HG03558 (cell line): ENCODE measurements around the gene RPS6KA2.

Experiments
- ATAC-seq: cut with Tn5 transposase; IDR thresholded peaks from one replicate; pipeline ENCODE4 v1.9.1; 2021; ENCODE audit warnings: moderate number of reproducible peaks; ENCODE audit not compliant: unreplicated experiment; ENCODE audit errors: extremely low read depth

The RPS6KA2 gene

DNA sequence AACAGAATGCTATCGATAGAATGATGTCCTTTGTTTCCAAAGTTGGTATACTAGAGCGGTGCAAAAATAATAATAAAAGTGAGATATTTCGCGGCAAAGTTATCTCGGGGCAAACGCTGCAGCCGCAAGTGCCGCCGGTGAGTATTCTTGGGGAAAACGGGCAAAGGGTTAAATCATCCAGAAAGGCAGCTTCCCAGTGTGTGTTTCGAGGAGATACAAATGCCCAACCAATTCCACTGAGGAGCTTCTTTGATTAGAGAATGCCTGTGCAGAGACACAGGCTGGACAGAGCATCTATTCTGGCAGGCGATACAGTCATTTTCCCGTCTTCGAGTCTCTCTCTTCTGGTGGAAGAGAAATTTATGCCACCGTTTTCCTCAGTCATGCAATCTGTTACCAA lies 186.3 kb downstream of the RPS6KA2 start:
- ATAC-seq = no peak

DNA sequence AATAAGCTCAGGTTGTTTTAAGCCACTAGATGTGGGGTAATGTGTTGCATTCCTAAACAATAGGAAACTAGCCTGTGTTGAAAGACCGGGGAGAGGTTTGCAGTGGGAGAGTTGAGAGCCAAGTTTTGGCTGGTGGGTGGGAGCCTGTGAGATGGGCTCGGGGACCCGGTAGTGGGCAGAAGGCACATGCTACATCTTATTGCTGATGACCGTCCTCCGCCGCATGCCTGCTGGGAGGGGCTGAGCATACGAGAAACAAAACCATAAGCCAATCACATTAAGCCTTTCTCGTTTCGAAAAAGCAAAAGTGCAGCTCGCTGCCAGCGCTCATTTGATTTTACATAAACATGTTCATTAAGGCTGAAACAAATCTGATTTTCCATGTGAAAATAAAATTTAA lies 186.9 kb downstream of the RPS6KA2 start:
- ATAC-seq = no peak

DNA sequence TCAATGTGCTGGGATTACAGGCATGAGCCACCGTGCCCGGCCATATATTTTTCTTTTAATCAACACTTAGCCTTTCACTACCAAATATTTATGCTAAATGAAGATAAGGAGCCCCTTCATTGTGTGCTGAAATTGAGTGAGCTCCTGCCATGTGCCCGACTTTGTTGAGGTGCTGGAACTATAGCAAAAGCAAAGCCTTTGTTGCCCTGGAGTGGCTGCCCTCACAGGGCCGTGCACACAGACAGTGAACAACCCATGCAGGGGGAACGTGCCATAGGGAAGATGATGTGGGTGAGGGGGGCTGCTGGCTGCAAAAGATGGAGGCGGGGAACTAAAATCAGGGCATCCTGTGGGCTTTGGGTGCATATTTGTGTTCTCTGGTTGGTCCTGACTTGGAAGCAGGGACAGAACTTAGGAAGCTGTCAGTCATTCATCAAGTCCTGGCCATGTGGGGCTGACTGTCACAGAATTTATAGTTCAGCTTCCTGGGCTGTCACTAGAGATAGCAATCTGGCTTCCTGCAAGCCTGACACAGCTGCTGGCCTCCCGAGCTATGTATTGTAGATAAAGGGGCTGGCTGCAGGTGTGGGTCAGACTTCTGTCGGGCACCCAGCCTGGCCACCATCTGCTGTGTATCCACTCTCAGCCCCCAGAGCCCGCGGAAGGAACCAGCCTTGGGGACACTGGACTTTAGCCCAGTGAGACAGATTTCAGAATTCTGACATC lies 187.5 kb downstream of the RPS6KA2 start:
- ATAC-seq = no peak

DNA sequence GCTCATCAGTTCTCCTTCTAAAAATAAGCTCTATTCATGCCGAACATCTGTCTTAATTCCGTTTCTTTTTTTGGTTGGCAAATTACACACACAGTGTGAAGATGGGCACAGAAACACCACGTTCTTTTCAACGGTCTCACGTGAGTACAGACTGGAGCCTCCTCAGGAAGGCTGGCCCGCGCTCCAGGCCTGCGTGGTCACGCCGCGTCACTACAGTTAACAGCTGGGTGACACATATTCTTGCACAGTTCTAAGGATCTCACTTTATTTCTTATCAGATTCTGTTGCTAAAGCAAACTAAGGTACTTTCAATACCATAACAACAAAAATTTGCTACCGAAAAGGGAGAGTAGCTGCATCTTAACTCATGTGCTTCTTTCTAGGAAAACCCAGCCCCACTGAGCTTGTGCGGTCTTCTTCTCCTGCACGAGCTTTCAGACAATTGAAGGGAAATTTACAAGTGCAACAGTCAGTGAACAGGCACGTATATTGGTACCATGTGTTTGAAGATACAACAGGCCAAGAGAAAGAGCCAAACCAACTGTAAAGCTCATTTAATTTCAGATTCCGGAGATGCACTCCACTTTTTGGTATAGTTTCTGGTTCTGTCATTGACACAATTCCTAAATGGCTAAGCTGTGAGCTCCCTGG lies 188.7 kb downstream of the RPS6KA2 start:
- no peak for ATAC-seq

DNA sequence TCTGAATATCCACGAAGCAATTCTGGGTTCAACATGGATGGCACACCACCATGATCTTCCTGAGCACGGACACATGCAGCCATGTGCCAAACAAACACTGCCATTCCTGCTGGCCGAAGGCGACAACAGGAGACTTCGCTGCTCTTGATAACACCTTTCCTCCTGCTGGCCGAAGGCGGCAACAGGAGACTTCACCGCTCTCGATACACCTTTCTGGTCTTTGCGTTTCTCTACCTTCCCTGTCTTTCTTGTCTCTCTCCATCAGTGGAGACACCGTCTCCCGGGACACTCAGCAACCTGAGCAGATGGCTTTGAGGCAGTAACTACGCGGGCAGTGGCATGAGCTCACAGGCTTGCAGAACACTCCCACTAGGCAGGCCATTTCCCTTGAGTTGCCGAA lies 189.4 kb downstream of the RPS6KA2 start:
- ATAC-seq = no peak

DNA sequence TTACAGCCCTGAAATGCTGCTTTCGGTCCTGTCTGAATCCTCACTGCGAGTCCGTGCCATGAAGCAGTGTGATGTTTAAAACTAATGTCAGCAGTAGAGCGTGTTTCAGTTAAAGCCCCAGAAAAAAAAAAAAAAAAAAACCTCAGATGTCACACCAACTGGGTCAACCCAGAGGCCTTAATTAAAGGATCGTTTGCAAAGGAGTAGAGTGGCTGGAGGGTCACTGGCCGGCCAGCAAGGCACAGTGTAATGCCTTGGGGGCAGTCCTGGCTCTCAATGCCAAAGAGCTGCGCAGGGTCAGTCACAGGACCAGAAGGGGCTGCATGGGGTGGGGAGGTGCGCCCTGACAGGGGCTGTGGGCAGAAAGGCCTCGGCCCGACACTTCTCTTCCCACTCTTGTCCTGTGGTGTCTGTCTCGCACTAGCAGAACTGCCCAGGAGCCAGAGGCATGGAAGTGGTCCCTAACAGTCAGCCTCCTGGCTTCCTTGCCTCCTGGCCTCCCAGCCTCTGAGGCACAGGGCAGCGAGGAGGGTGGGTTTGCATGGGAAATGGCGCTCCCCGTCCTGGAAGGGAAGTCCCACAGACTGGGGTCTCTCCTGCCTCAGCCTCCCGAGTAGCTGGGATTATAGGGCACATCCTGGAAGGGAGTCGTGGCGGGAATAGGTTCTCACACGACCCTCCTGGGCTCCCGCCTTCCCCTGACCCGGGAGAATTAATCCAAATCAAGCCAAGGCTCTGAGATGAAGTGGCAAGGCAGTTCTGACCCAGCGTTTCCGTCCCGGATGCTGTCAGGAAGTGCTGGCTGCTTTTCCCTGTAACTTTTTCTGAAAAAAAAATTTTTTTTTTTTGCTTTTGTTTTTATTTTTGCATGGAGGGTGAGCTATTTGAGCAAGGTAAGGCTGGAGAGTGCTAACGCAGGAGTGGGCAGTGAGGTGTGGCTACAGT lies 190.6 kb downstream of the RPS6KA2 start:
- ATAC-seq = no peak

DNA sequence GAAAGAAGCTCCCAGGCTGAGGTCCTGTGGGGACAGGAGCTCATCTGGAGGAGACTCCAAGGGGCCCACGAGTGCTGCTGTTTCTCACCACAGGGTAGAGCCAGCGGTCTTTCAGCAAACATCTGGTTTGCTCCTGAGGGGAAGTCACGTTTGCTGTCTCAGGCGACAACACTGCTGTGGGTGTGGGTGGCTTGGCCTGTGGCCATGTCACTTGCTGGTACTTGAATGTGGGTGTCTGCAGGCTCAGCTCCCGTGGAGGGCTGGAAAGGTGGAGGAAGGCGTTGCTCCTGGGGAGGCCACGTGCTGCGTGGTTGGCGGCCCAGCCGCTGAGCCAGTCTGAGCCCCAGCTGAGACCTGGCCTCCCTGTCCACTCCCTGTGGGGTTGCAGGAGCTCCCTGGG lies 191.5 kb downstream of the RPS6KA2 start:
- ATAC-seq = no peak

DNA sequence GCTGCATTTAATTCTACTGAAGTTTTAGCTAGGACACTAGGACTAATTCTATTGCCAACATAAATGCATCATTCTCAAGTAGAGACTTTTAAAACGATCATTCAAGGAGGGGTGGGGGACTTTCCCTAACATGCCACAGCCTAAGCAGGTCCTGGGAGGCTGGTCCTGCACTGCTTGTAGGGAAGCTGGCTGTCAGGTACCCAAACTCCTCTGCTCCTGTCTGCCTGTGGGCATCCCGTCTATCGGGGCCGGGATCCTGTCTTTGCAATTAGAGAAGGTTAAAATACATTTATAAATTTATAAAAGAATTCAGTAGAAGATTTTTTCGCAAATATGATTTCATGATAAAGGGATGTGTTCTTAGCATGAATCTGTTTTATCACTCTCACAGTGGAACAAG lies 192.7 kb downstream of the RPS6KA2 start:
- no peak for ATAC-seq

DNA sequence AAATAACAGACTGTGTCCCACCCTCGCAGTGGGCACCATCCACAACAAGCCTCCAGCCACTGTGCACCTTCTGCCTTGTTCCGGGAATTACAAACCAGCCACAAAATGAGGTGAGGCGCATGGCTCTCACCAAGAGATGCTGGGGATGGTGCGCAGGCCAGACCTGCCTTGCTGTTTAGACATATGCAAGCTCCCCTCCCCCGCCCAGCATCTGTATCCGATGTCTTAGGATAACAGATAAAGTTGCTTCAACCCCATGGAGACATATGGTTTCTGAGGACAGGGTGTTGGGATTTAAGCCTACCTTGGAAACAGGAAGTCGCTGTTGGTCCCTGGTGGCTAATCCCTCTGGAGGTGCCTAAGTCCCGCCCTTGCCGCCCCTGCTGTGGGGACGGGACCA lies 194.0 kb downstream of the RPS6KA2 start:
- no peak for ATAC-seq

DNA sequence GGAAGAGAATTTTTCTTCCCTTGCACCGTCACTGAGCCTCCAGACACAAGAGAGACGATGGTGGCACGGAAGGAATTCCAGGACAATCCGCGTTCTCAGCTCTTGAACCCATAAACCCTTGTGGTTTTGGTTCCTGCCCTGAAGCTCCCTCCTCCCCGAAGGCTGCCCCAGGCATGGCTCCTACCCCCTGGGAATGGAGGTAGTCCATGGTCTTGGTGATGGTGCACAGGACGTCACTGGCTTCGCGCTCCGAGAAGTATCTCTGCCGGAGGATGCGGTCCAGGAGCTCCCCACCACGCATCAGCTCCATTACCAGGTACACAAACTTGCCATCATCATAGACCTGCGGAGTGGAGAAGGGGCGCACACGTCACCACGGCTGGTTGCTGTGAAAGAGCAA lies 196.8 kb downstream of the RPS6KA2 start:
- no peak for ATAC-seq

DNA sequence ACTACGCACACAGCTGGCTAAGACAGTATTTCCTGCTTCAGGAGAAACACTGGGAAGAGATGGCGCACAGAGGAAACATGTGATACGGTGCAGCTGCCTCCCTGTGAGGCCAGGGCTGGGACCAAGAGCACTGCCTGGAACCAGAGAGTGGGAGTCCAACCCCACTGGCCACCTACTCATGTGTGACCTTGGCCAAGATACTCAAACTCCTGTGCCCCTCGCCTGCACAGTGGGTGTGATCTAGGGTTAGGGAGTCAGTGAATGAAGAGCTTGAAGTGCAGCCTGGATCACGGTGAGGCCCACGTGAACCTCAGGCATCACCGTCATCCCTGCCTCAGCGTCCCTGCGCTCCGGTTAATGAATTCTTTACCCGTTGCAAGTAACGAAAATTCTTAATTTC lies 202.6 kb downstream of the RPS6KA2 start:
- no peak for ATAC-seq

DNA sequence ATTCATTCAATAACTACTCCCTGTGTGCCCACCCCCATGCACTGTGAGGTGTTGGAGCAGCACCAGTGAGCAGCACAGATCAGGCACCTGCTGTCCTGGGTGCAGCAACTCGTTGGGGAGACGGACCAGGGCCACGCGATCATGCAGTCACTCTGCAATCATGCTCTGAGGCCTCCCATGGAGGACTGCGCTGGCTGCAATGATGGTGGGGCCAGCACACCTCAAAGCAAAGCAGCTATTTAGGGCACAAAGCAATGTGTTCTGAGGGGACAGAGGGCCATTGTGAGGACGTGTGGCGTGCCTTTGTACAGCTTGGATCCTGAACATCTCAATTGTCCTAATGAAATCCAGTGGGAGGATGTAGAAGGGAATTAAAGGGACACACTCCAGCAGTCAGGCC lies 203.3 kb downstream of the RPS6KA2 start:
- ATAC-seq = no peak

DNA sequence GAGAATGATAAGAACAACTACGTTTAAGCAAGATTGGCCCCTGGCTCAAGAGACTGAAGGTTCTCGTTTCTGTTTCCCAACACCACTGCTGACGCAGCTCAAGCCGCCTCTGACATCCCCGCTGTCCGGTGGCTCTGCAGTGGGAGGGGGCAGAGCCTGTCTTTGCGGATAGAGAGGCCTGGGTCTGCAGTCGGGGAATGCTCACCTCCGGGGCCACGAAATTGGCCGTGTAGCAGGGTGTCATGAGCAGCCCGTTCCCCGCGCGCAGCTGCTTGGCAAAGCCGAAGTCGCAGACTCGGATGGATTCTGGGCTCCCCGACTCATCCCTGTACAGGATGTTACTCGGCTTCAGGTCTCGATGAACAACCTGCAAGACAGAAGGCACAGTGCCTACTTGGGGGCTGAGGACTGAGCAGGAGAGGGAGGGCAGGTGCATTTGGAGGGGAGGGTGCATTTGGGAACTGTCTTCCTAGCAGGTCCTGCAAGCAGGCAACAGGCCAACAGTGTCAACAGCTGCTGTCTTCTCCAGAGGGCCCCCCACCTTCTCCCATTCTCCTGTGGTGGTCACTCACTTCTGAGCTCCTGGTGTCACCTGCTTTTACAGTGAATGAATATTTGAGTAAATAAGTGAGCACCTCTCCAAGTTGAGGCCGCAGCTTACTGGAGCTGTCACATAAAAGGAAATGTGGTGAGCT lies 203.9 kb downstream of the RPS6KA2 start:
- ATAC-seq = no peak

DNA sequence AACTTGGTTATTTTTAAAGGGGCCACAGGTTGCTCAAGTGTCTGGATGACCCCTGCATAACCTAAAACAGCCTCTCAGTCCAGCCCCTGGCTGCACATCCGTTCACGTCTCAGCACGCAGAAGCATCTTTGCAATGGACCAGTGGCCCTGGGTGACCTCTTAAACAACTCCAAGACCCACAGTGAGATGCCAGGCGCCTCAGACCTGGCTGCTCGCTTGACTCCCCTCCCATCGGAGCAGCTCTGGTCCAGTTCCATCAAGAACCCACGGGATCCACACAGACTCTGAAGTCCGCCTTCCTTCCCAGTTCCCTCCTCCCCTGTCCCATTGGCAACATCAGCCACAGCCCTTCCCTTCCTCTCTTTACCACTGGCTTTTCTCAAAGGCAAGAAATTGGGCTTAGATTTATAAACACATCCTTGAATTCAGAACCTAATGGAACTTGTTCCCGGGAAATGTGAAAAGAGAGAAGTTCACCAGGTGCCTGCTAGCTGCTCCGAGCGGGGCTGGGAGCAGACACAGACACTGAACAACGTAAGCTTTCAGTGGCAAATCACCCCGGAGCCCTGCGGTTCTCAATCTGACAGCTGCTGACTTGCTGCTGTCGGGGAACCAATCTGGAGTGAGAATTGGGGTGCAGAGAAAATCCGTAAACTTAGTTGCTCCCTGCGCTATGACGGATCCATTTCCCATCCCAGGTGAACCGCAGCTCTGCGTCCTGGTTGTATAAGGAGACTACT lies 204.7 kb downstream of the RPS6KA2 start:
- ATAC-seq = no peak

DNA sequence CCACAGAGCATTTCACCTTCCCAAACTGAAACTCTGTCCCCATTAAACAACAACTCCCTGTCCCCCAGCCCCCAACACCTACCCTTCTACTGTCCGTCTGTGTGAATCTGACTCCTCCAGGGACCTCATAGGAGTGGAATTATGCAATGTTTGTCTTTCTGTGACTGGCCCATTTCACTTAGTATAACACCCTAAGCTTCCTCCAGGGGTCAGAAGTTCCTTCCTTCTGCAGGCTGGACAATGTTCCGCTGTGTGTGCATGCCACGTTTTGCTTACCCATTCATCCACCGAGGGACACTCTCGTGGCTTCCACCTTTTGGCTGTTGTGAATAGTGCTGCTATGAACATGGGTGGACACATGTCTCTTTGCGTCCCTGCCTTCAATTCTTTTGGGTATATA lies 206.7 kb downstream of the RPS6KA2 start:
- ATAC-seq = no peak

DNA sequence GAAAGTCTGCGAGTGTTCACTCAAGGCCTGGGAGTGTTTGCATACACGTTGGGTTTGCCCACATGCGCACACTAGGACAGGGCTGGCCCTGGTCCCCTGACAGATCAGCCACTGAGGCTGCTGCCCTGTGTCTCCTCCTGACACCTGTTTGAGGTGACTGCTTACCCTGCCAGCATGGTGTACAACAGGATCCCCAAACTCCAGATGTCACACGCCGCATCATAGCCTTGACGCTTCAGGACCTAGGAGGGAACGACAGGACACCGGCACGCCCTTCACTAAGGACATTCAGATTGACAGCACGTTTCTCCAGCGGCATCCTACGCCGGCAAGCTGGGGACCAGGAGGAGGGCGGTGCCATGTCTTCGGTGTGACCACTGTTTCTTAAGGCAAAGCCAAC lies 207.3 kb downstream of the RPS6KA2 start:
- ATAC-seq = no peak

DNA sequence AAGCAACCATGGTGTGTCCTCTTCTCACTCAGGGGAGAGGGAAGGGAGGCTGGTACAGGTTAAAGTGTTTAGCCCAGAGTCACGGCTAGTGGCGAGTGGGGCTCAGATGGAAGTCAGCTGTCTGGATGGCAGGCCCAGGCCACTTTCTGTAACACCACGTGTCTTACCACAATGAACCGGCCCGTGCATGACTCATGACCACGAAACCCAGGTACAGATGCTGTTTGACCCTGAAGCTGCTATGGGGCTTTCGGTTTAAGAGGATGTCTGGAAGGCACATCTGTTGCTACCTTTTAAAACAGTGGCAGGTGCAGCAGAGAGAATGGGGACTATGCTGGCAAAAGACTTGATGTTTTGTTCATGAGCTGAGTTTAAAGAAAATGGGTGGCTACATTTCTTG lies 207.8 kb downstream of the RPS6KA2 start:
- peak; percentile 97 for ATAC-seq

DNA sequence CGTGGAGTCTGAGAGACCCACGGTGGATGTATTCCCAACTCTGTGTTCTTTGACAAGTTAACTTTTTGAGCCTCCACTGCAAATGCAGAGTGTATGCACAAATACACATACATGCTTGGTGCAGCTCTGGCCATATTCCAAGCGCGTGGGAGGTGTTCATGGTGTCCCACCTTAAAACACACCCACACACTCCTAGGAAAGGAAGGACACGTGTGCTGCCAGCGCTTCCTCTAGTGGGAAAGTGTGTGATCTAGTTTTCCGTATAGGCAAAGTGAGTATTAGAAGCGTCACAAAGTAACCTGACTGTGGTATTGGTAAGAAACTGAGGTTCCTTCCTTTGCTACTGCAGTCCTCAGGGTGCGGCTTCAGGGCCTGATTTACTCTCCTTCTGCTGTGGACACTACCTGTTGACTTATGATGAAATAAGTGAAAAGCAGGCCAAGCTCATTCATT lies 208.3 kb downstream of the RPS6KA2 start:
- ATAC-seq = no peak

DNA sequence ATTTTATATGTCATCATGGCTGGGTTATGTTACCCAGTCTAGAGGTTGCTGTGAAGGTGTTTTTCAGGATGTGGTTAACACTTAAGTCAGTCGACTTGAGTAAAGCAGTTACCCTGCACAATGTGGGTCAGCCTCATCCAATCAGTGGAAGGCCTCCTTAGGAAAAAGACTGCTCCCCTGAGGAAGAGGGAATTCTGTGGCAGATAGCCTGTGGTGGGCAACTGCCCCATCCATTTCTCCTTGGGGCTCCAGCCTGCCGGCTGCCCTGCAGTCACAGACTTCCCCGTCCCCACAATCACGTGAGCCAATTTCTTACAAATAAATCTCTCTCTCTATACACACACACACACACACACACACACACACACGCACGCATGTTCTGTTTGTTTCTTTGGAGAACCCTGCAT lies 209.8 kb downstream of the RPS6KA2 start:
- peak; percentile 30 for ATAC-seq

DNA sequence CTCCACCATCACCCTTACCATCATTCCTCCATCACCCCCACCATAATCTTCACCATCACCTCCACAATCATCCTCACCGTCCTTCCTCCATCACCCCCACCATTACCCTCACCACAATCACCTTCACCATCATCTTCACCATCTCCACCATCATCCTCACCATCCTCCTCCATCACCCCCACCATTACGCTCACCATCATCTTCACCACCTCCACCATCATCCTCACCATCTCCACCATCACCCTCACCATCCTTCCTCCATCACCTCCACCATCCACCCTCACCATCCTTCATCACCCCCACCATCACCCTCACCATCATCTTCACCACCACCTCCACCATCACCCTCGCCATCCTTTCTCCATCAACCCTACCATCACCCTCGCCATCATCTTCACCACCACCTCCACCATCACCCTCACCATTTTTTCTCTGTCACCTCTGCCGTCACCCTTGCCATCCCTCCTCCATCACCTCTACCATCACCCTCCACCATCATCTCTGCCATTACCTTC lies 211.2 kb downstream of the RPS6KA2 start:
- no peak for ATAC-seq
